Activated CD8-positive, alpha-beta T cell treated with anti-CD3 and anti-CD28 coated beads, Interleukin-2, amount 10 ng/mL, durations not matched to agents 7 days and 5 days (primary cell): ENCODE results near the gene PALB2. TPM values are rescaled to one million over a fixed set of nuclear protein-coding genes. Genes with fewer than 3 reads are reported as not detected.
A peak's percentile ranks its signal among the peaks of the same experiment; 100 is the strongest.

Experiments used
- ATAC-seq: fragments of 150-1000 bp; cut with Tn5 transposase; one replicate; pipeline ENCODE4 v1.10.0; 2021; ENCODE audit warnings: moderate library complexity
- CTCF ChIA-PET: fragments of 350-600 bp; sonication (Branson Sonifier 250); formaldehyde crosslinking; loops from one replicate; lab custom pipeline; 2021; ENCODE audit warnings: antibody characterized with exemption; lab: Charles Lee
- POLR2A ChIA-PET: fragments of 350-600 bp; sonication (Branson Sonifier 250); formaldehyde crosslinking; loops from one replicate; lab custom pipeline; 2021; ENCODE audit warnings: antibody characterized with exemption; lab: Charles Lee
- DNase-seq: peaks from one replicate; pipeline ENCODE4 v3.0.0-alpha.2; 2020
- H3K27ac Mint-ChIP-seq: one replicate; pipeline ENCODE4 v1.8.0; 2021; ENCODE audit warnings: mild to moderate bottlenecking, mixed read lengths
- H3K27me3 Mint-ChIP-seq: one replicate; pipeline ENCODE4 v1.8.0; 2021; ENCODE audit warnings: low read depth, mixed read lengths
- H3K36me3 Mint-ChIP-seq: one replicate; pipeline ENCODE4 v1.8.0; 2021; ENCODE audit warnings: low read depth, mixed read lengths
- H3K4me1 Mint-ChIP-seq: one replicate; pipeline ENCODE4 v1.8.0; 2021; ENCODE audit warnings: low read depth, mixed read lengths
- H3K4me3 Mint-ChIP-seq: one replicate; pipeline ENCODE4 v1.8.0; 2021; ENCODE audit warnings: mild to moderate bottlenecking, mixed read lengths
- H3K9me3 Mint-ChIP-seq: one replicate; pipeline ENCODE4 v1.8.0; 2022; ENCODE audit warnings: mixed read lengths; ENCODE audit not compliant: insufficient read depth
- total RNA-seq, 2 experiments: library from RNA; stranded (reverse); gene quantifications; one replicate each; pipeline ENCODE4 v1.2.3, GENCODE V29; 2021

Gene PALB2
- total RNA-seq, 2 experiments from 2014 or later: 22.7 to 26.1 TPM

- DNase-seq (no peak), ATAC-seq (no peak)
- Mint-ChIP-seq H3K4me1 (no peaks in the 10 kb centered on the region), H3K36me3 (peaks cover 24% of the 10 kb centered on the region), H3K27me3 (no peaks in the 10 kb centered on the region), H3K4me3 (no peak overlapping the region), H3K27ac (no peak overlapping the region), H3K9me3 (no peaks in the 10 kb centered on the region)
- POLR2A ChIA-PET: no interaction called here
- CTCF ChIA-PET: no interaction called here
Observed at GRCh38 chr16:23579371-23579770, 61.7 kb downstream of the PALB2 start.

DNA sequence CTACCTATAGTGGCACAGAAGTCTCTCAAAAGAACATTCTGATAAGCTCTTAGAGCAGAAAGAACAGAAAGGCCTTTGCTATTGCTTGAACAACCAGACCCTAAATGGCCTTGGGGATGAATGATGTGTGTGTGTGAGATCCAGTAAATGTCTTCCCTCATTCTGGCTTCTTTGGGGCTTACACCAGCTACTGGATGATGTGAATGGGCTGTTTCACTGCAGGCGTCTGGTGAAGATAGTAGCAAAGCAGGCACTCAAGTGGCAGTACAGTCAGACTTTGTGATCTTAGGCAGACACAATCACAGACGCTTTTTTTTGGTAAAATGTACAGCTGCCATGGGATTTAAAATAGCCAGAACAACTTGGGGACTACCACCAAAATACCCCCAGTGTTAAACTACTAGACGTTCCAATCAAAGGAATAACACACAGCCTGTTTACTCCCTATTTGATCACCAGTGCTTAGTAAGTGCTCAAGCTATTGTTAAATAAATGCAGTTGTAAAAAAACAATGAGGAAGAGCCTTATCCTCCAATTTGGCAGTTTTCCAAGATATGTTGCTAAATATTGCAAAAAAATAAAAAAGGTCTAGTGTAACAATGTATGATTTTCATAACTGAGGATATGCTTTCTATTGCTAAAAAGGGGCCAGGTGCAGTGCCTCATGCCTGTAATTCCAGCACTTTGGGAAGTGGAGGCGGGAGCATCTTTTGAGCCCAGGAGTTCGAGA, 62.8 kb downstream of the PALB2 start:
- DNase-seq (no peak), ATAC-seq (no peak)
- ChIA-PET POLR2A (interaction anchor here (0.6 kb wide), 1 partner anchor 63 kb away, joined by 3 read pairs; no protein-coding TSS in a partner anchor), CTCF (no interaction called here)
- Mint-ChIP-seq H3K4me1 (no peaks in the 10 kb centered on the region), H3K27ac (no peak overlapping the region), H3K9me3 (no peaks in the 10 kb centered on the region), H3K36me3 (peaks cover 21% of the 10 kb centered on the region), H3K4me3 (no peak overlapping the region), H3K27me3 (no peaks in the 10 kb centered on the region)

DNA sequence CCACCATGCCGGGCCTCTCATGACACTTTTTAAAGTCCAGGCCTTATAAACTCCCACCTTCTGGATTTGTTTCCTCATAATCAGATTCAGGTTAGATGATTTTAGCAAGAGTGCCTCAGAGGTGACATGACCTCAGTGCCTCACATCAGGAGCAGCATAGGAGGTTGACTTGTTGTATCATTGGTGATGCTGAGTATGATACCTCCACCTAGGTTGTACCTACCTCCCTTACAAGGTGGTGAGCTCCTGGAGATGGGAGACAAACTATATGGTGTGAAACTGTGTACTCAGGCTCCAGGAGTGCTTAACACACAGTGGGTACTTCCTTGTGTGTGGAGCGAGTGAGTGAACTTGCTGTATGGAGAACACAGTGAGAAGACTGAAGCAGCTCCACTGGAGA, 63.6 kb downstream of the PALB2 start:
- ChIA-PET POLR2A (interaction anchor here (0.6 kb wide), 1 partner anchor 62 kb away, joined by 3 read pairs; no protein-coding TSS in a partner anchor), CTCF (no interaction called here)
- no peak overlapping the region for H3K27ac Mint-ChIP-seq
- H3K4me1 Mint-ChIP-seq: no peaks in the 10 kb centered on the region
- no peaks in the 10 kb centered on the region for H3K27me3 Mint-ChIP-seq
- no peak overlapping the region for H3K4me3 Mint-ChIP-seq
- no peak for ATAC-seq
- no peak for DNase-seq
- H3K36me3 Mint-ChIP-seq: peaks cover 21% of the 10 kb centered on the region
- H3K9me3 Mint-ChIP-seq: no peaks in the 10 kb centered on the region

- H3K4me1 Mint-ChIP-seq: no peaks in the 10 kb centered on the region
- no peak overlapping the region for H3K27ac Mint-ChIP-seq
- DNase-seq (no peak), ATAC-seq (peak; percentile 42)
- no peak overlapping the region for H3K4me3 Mint-ChIP-seq
- CTCF ChIA-PET: interaction anchor here (0.7 to 1.0 kb wide), 3 partner anchors 11 to 140 kb away, joined by 3 read pairs; no protein-coding TSS in a partner anchor
- H3K36me3 Mint-ChIP-seq: peaks cover 25% of the 10 kb centered on the region
- POLR2A ChIA-PET: no interaction called here
- no peaks in the 10 kb centered on the region for H3K9me3 Mint-ChIP-seq
- H3K27me3 Mint-ChIP-seq: no peaks in the 10 kb centered on the region
Observed at GRCh38 chr16:23575834-23576233, 65.3 kb downstream of the PALB2 start.

DNA sequence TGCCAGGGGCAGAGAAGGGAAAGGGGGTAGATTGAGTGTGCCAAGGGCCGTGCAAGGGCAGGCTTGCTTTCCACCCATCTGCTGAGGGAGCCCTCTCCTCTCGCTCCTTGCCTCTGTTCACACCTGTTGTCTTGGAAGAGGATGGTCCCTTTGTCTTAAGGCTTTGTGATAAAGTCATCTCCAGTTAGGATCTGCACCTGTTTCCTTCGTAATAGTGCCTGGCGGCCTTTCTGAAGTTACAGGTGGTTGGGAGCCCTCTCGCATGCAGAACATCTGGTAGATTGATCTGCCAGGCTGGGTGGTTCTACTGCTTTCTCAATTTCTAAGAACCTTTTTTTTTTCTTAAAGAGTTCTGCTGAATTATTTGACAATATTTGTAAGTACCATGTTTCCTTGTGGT, 67.3 kb downstream of the PALB2 start:
- ChIA-PET POLR2A (interaction anchor here (0.6 kb wide), 1 partner anchor 365 kb away, joined by 3 read pairs; no protein-coding TSS in a partner anchor), CTCF (no interaction called here)
- DNase-seq (no peak), ATAC-seq (no peak)
- Mint-ChIP-seq H3K36me3 (peaks cover 14% of the 10 kb centered on the region), H3K27ac (no peak overlapping the region), H3K27me3 (no peaks in the 10 kb centered on the region), H3K4me1 (no peaks in the 10 kb centered on the region), H3K9me3 (no peaks in the 10 kb centered on the region), H3K4me3 (no peak overlapping the region)

- Mint-ChIP-seq H3K27me3 (no peaks in the 10 kb centered on the region), H3K36me3 (peaks cover 20% of the 10 kb centered on the region), H3K4me3 (no peak overlapping the region), H3K27ac (no peak overlapping the region), H3K4me1 (no peaks in the 10 kb centered on the region), H3K9me3 (no peaks in the 10 kb centered on the region)
- POLR2A ChIA-PET: no interaction called here
- CTCF ChIA-PET: no interaction called here
- DNase-seq (no peak), ATAC-seq (no peak)
Observed at GRCh38 chr16:23572394-23572793, 68.7 kb downstream of the PALB2 start.

DNA sequence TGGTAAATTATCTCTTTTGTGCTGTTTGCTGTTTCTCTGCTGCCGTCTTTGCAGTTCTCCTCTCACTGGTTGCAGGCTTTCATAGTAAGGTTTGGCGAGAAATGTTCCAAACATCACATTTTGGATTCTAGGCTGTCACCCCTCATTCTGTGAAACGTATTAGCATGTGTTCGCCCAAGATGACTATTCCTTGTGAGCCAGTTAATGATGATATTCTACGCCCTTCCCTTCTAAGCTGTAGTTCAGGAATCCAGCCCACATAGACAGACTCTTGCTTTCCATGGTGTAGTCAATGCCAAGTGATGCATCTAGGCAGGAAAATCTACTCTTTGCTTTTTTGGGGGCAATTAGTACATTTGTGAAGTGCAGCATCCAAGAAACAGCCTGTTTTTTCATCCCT, 69.2 kb downstream of the PALB2 start:
- ChIA-PET CTCF (no interaction called here), POLR2A (no interaction called here)
- H3K4me1 Mint-ChIP-seq: no peaks in the 10 kb centered on the region
- H3K4me3 Mint-ChIP-seq: no peak overlapping the region
- ATAC-seq (no peak), DNase-seq (no peak)
- peaks cover 25% of the 10 kb centered on the region for H3K36me3 Mint-ChIP-seq
- no peaks in the 10 kb centered on the region for H3K9me3 Mint-ChIP-seq
- H3K27ac Mint-ChIP-seq: no peak overlapping the region
- H3K27me3 Mint-ChIP-seq: no peaks in the 10 kb centered on the region

- ATAC-seq (no peak), DNase-seq (no peak)
- no peaks in the 10 kb centered on the region for H3K9me3 Mint-ChIP-seq
- ChIA-PET POLR2A (interaction anchor here (0.7 to 1.1 kb wide), 2 partner anchors 9 to 12 kb away, joined by 4 read pairs; no protein-coding TSS in a partner anchor), CTCF (interaction anchor here (0.9 kb wide), 1 partner anchor 26 kb away, joined by 3 read pairs; no protein-coding TSS in a partner anchor)
- H3K4me3 Mint-ChIP-seq: no peak overlapping the region
- H3K36me3 Mint-ChIP-seq: peaks cover 29% of the 10 kb centered on the region
- no peaks in the 10 kb centered on the region for H3K4me1 Mint-ChIP-seq
- H3K27me3 Mint-ChIP-seq: no peaks in the 10 kb centered on the region
- peak overlapping the region; percentile 50 for H3K27ac Mint-ChIP-seq
Observed at GRCh38 chr16:23570992-23571632, 70.0 kb downstream of the PALB2 start.

- no peak for ATAC-seq
- ChIA-PET CTCF (no interaction called here), POLR2A (no interaction called here)
Observed at GRCh38 chr16:23567602-23568001, 73.5 kb downstream of the PALB2 start.

DNA sequence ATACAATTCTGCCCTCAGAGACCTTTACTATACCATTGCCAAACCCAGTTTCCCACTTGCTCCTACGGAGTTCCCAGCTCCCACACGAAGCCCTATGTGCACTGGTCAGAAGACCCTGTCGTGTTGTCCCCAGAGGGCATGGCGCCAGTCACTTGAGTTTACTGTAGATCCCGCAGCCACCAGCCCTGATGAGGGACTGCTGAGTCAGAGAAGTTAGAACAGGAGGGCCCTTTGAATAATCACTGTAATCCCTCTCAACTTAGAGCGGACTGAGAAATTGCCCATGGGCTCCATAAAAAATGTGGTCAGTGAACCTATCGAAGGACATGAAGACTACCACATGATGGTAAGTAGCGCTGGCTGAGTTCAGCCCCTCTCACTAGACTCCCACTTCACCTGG, 74.4 kb downstream of the PALB2 start:
- ChIA-PET CTCF (no interaction called here), POLR2A (no interaction called here)
- Mint-ChIP-seq H3K4me1 (no peaks in the 10 kb centered on the region), H3K4me3 (no peak overlapping the region), H3K9me3 (no peaks in the 10 kb centered on the region), H3K27me3 (no peaks in the 10 kb centered on the region), H3K36me3 (peaks cover 55% of the 10 kb centered on the region), H3K27ac (no peak overlapping the region)
- DNase-seq: no peak
- ATAC-seq: no peak

More at GRCh38 chr16:23567602-23568001, 73.5 kb downstream of the PALB2 start:
- Mint-ChIP-seq H3K27me3 (no peaks in the 10 kb centered on the region), H3K4me3 (no peak overlapping the region), H3K4me1 (no peaks in the 10 kb centered on the region), H3K9me3 (no peaks in the 10 kb centered on the region), H3K36me3 (peaks cover 50% of the 10 kb centered on the region), H3K27ac (no peak overlapping the region)
- DNase-seq: no peak

GRCh38 chr16:23564575-23565363, 76.3 kb downstream of the PALB2 start:
- Mint-ChIP-seq H3K36me3 (peaks cover 55% of the 10 kb centered on the region), H3K9me3 (no peaks in the 10 kb centered on the region), H3K4me3 (no peak overlapping the region), H3K4me1 (peaks cover 8% of the 10 kb centered on the region), H3K27ac (no peak overlapping the region), H3K27me3 (no peaks in the 10 kb centered on the region)
- ChIA-PET POLR2A (no interaction called here), CTCF (interaction anchor here (0.8 to 1.2 kb wide), 2 partner anchors 12 to 131 kb away, joined by 3 read pairs; no protein-coding TSS in a partner anchor)
- DNase-seq (no peak), ATAC-seq (no peak)
